WI38 (cell line): ENCODE measurements around the gene PAPSS1.

Experiments
- H3K4me3 ChIP-seq: 2 replicates; pipeline ENCODE4 v1.5.1; 2011; ENCODE audit warnings: low read depth, mild to moderate bottlenecking, control low read depth, low read length
- CTCF ChIP-seq: IDR thresholded peaks from 2 replicates; pipeline ENCODE4 v1.5.1; 2012; ENCODE audit warnings: low read depth, mild to moderate bottlenecking, control low read depth, low read length

The PAPSS1 gene

GRCh38 chr4:107719922-107720722, at the start of gene PAPSS1:
PAPSS1 (minus strand) TSS chr4:107720234; CDS start chr4:107720179, 55 bp downstream.
- peak within 1 kb of the TSS; percentile 90 for H3K4me3 ChIP-seq
- TF ChIP-seq CTCF, result no peak

- no peak overlapping the region for H3K4me3 ChIP-seq
- peak; percentile 16 for TF ChIP-seq CTCF
Measured at GRCh38 chr4:107760281-107760947, 40.4 kb upstream of the PAPSS1 start.

- no peak for TF ChIP-seq CTCF
- H3K4me3 ChIP-seq, result no peak overlapping the region
Measured at GRCh38 chr4:107757864-107758476, 37.9 kb upstream of the PAPSS1 start.

GRCh38 chr4:107757283-107757682, 37.2 kb upstream of the PAPSS1 start:
- H3K4me3 ChIP-seq, result no peak overlapping the region
- no peak for TF ChIP-seq CTCF

- TF ChIP-seq CTCF, result no peak
- H3K4me3 ChIP-seq, result no peak overlapping the region
Measured at GRCh38 chr4:107755841-107756356, 35.9 kb upstream of the PAPSS1 start.

- no peak for TF ChIP-seq CTCF
- no peak overlapping the region for H3K4me3 ChIP-seq
Measured at GRCh38 chr4:107751670-107752069, 31.6 kb upstream of the PAPSS1 start.
